OCI-LY3 (cell line): ENCODE measurements around the gene RBM17.

Experiments
- H2AFZ ChIP-seq: fragments of 200-600, 300-600 bp; shearing (Covaris generic); 2 replicates; pipeline ENCODE4 v1.6.0; 2014; ENCODE audit warnings: antibody characterized with exemption, low read depth, low read length
- H3K27ac ChIP-seq: fragments of 200-600, 300-600 bp; sonication (generic); 2 replicates; pipeline ENCODE4 v1.5.1; 2014; ENCODE audit warnings: mild to moderate bottlenecking, low read length, moderate library complexity, mixed read lengths
- H3K27me3 ChIP-seq: fragments of 200-600, 300-600 bp; sonication (generic); 2 replicates; pipeline ENCODE4 v1.6.1; 2014; ENCODE audit warnings: low read depth, low read length, mixed read lengths
- H3K36me3 ChIP-seq: fragments of 200-600, 300-600 bp; sonication (generic); replicated peaks from 2 replicates; pipeline ENCODE3; 2014; ENCODE audit warnings: low read depth, low read length, mixed read lengths
- H3K4me1 ChIP-seq: fragments of 300-600, 200-600 bp; sonication (generic); 2 replicates; pipeline ENCODE4 v1.6.1; 2014; ENCODE audit warnings: low read length, mixed read lengths
- H3K4me2 ChIP-seq: fragments of 200-600, 300-600 bp; sonication (generic); 2 replicates; pipeline ENCODE4 v1.6.1; 2014; ENCODE audit warnings: low read length, mixed read lengths
- H3K4me3 ChIP-seq: fragments of 300-600, 200-600 bp; sonication (generic); 2 replicates; pipeline ENCODE4 v1.5.1; 2014; ENCODE audit warnings: antibody characterized with exemption, mild to moderate bottlenecking, low read length, moderate library complexity
- H3K79me2 ChIP-seq: fragments of 300-600, 200-600 bp; shearing (Covaris generic); 2 replicates; pipeline ENCODE4 v1.6.1; 2014; ENCODE audit warnings: mild to moderate bottlenecking, low read length, mixed read lengths
- H3K9ac ChIP-seq: fragments of 300-600, 200-600 bp; shearing (Covaris generic); 2 replicates; pipeline ENCODE4 v1.6.0; 2014; ENCODE audit warnings: mild to moderate bottlenecking, low read length, moderate library complexity
- H3K9me3 ChIP-seq: fragments of 200-600, 300-600 bp; shearing (Covaris generic); 2 replicates; pipeline ENCODE4 v1.6.1; 2014; ENCODE audit warnings: low read length, mixed read lengths; ENCODE audit not compliant: insufficient read depth
- H4K20me1 ChIP-seq: fragments of 200-600, 300-600 bp; sonication (generic); 2 replicates; pipeline ENCODE4 v1.6.1; 2016; ENCODE audit warnings: low read length, mixed read lengths; ENCODE audit not compliant: insufficient read depth
- CTCF ChIP-seq: fragments of 200-600, 300-600 bp; sonication (generic); IDR thresholded peaks from 2 replicates; pipeline ENCODE4 v1.5.1; 2014; ENCODE audit warnings: antibody characterized with exemption, low read length, low read depth
- EZH2phosphoT487 ChIP-seq: fragments of 200-600 bp; shearing (Covaris generic); IDR thresholded peaks from 2 replicates; pipeline ENCODE4 v1.6.1; 2018; ENCODE audit warnings: antibody characterized with exemption, mixed run types, low read depth

Gene RBM17

GRCh38 chr10:6108631-6109443 lies 20.0 kb downstream of the RBM17 start:
- no peaks in the 10 kb centered on the region for H3K27me3 ChIP-seq
- peaks cover 6% of the 10 kb centered on the region for H3K79me2 ChIP-seq
- H3K4me1 ChIP-seq: peaks cover 8% of the 10 kb centered on the region
- H3K36me3 ChIP-seq: peaks cover 60% of the 10 kb centered on the region
- H4K20me1 ChIP-seq: 0 out of 2 replicates have a peak, but pooled peaks cover 9% of the 10 kb centered on the region
- no peak overlapping the region for H3K9ac ChIP-seq
- no peak overlapping the region for H2AFZ ChIP-seq
- no peak overlapping the region for H3K4me3 ChIP-seq
- TF ChIP-seq EZH2phosphoT487: no peak
- TF ChIP-seq CTCF: peak; percentile 64
- no peaks in the 10 kb centered on the region for H3K9me3 ChIP-seq
- no peak overlapping the region for H3K27ac ChIP-seq
- H3K4me2 ChIP-seq: no peak overlapping the region

GRCh38 chr10:6109444-6109775 lies 20.6 kb downstream of the RBM17 start:
- Histone ChIP-seq H3K79me2 (peaks cover under 1% of the 10 kb centered on the region; the same call in 1 of the 2 replicates), H3K9ac (no peak overlapping the region), H3K27me3 (no peaks in the 10 kb centered on the region), H3K9me3 (no peaks in the 10 kb centered on the region), H2AFZ (no peak overlapping the region), H3K4me3 (no peak overlapping the region), H3K36me3 (peaks cover 64% of the 10 kb centered on the region), H3K4me2 (no peak overlapping the region), H3K27ac (no peak overlapping the region), H3K4me1 (peaks cover 14% of the 10 kb centered on the region), H4K20me1 (0 out of 2 replicates have a peak, but pooled peaks cover 7% of the 10 kb centered on the region)
- no peak for TF ChIP-seq EZH2phosphoT487
- TF ChIP-seq CTCF: no peak

- Histone ChIP-seq H2AFZ (no peak overlapping the region), H4K20me1 (0 out of 2 replicates have a peak, but pooled peaks cover 7% of the 10 kb centered on the region), H3K36me3 (peaks cover 70% of the 10 kb centered on the region), H3K4me3 (no peak overlapping the region), H3K27me3 (no peaks in the 10 kb centered on the region), H3K9ac (no peak overlapping the region), H3K79me2 (no peaks in the 10 kb centered on the region; the same call in 1 of the 2 replicates), H3K9me3 (no peaks in the 10 kb centered on the region), H3K27ac (no peak overlapping the region), H3K4me1 (peaks cover 16% of the 10 kb centered on the region), H3K4me2 (no peak overlapping the region)
- TF ChIP-seq EZH2phosphoT487 (no peak), CTCF (no peak)
Observed at GRCh38 chr10:6110136-6110535, 21.3 kb downstream of the RBM17 start.

GRCh38 chr10:6112893-6113292 lies 24.1 kb downstream of the RBM17 start:
- H3K36me3 ChIP-seq: peaks cover 63% of the 10 kb centered on the region

More at GRCh38 chr10:6112893-6113292, 24.1 kb downstream of the RBM17 start:
- Histone ChIP-seq H3K4me3 (no peak overlapping the region), H3K9me3 (no peaks in the 10 kb centered on the region), H3K4me2 (no peak overlapping the region), H3K27me3 (no peaks in the 10 kb centered on the region), H3K9ac (no peak overlapping the region), H4K20me1 (0 out of 2 replicates have a peak, but pooled peaks cover 7% of the 10 kb centered on the region), H3K79me2 (no peaks in the 10 kb centered on the region; the same call in 1 of the 2 replicates), H2AFZ (no peak overlapping the region), H3K27ac (no peak overlapping the region), H3K4me1 (peaks cover 16% of the 10 kb centered on the region)
- TF ChIP-seq CTCF: no peak
- no peak for TF ChIP-seq EZH2phosphoT487
